ENCODE data around the gene ADCY9.

GRCh38 chr16:4131621-4132020, 15.4 kb upstream of the ADCY9 start:
- TF ChIP-seq POLR2A (IDR thresholded peaks at IDR 0.05; ENCODE audit: low read depth, low read length) = no peak
- TF ChIP-seq POLR2AphosphoS5 (IDR thresholded peaks at IDR 0.05; ENCODE audit: low read depth, low read length) = no peak
- no peak for TF ChIP-seq TAF1 (IDR thresholded peaks at IDR 0.05; ENCODE audit: low read depth, low read length)
- TF ChIP-seq PAX5 (IDR thresholded peaks at IDR 0.05; ENCODE audit: insufficient read depth, low read length, severe bottlenecking) = no peak

Measured in GM12891 (cell line).